Suprapubic skin (tissue), 3 donors: ENCODE data around the gene PHYKPL.

Experiments used
- CTCF ChIP-seq, 2 donors: fragments of 200-600 bp in 1 of 2; fragments of 450-650 bp in 1 of 2; sonication (generic) in 1 of 2; IDR thresholded peaks; one replicate each; pipeline ENCODE4 v1.5.1; 2016 to 2019; ENCODE audit warnings: antibody characterized with exemption in 2 of 2, mild to moderate bottlenecking in 1 of 2, moderate library complexity in 1 of 2
- POLR2A ChIP-seq, 2 donors: fragments of 450-650 bp; IDR thresholded peaks; one replicate each; pipeline ENCODE4 v1.6.1; 2017; ENCODE audit warnings: antibody characterized with exemption in 2 of 2, mild to moderate bottlenecking in 2 of 2, moderate library complexity in 2 of 2

- TF ChIP-seq POLR2A (IDR thresholded peaks at IDR 0.05) (no peak), CTCF (IDR thresholded peaks at IDR 0.05) (no peak)
These were observed 28.9 kb downstream of the PHYKPL start for GRCh38 chr5:178203670-178204181.
